Panc1 (cell line): Measurements from ENCODE around the gene HMCN2.

Experiments used
- CTCF ChIP-seq: fragments of 450-650 bp; IDR thresholded peaks from 2 replicates; pipeline ENCODE4 v1.5.1; 2017; ENCODE audit warnings: mild to moderate bottlenecking
- TF ChIP-seq, protein P1 (sequence below), 2 experiments: IDR thresholded peaks; 2 replicates each; pipeline ENCODE4 v1.6.1; 2011 to 2012; ENCODE audit warnings: low read depth in 2 of 2, control low read depth in 1 of 2, low read length in 1 of 2, mild to moderate bottlenecking in 1 of 2, moderate library complexity in 1 of 2; ENCODE audit not compliant: insufficient read depth in 1 of 2

DNA sequence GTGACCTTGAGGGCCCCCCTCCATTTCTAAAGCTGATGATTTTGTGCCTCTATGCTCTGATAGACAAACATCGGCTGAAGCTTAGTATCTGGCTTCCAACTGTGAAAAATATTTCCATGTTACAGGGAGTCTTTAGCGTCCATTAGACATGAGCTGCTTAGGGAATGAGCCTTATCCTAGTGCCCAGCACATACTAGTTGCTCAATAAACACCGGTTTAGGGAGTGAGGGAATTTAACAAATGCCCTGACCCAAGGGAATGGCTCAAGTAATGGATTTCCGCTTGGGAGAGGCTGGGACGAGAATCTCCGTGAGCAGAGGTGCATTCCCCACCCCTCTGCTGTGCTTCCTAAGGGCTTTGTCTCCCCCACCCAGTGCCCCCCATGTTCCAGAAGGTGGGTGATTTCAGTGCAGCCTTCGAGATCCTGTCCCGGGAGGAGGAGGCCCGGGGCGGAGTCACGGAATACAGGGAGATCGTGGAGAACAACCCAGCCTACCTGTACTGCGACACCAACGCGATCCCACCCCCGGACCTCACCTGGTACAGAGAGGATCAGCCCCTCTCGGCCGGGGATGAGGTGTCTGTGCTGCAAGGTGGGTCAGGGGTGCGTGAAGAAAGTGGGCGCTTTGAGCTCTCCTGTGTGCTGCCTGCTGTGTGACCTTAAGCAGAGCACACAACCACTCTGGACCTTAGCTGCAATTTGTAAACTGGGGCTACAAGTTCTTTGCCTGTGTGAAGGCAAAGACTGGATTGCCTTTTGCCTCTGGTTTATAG is 113.5 kb downstream of the HMCN2 start:
- TF ChIP-seq CTCF = no peak
- TF ChIP-seq, protein P1, sequence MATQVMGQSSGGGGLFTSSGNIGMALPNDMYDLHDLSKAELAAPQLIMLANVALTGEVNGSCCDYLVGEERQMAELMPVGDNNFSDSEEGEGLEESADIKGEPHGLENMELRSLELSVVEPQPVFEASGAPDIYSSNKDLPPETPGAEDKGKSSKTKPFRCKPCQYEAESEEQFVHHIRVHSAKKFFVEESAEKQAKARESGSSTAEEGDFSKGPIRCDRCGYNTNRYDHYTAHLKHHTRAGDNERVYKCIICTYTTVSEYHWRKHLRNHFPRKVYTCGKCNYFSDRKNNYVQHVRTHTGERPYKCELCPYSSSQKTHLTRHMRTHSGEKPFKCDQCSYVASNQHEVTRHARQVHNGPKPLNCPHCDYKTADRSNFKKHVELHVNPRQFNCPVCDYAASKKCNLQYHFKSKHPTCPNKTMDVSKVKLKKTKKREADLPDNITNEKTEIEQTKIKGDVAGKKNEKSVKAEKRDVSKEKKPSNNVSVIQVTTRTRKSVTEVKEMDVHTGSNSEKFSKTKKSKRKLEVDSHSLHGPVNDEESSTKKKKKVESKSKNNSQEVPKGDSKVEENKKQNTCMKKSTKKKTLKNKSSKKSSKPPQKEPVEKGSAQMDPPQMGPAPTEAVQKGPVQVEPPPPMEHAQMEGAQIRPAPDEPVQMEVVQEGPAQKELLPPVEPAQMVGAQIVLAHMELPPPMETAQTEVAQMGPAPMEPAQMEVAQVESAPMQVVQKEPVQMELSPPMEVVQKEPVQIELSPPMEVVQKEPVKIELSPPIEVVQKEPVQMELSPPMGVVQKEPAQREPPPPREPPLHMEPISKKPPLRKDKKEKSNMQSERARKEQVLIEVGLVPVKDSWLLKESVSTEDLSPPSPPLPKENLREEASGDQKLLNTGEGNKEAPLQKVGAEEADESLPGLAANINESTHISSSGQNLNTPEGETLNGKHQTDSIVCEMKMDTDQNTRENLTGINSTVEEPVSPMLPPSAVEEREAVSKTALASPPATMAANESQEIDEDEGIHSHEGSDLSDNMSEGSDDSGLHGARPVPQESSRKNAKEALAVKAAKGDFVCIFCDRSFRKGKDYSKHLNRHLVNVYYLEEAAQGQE (IDR thresholded peaks at IDR 0.05; ENCODE audit: insufficient read depth in 1 of 2, low read depth in 2 of 2, low read length in 1 of 2) = no peak
